ENCODE results near the gene HK1.

The HK1 gene

DNA sequence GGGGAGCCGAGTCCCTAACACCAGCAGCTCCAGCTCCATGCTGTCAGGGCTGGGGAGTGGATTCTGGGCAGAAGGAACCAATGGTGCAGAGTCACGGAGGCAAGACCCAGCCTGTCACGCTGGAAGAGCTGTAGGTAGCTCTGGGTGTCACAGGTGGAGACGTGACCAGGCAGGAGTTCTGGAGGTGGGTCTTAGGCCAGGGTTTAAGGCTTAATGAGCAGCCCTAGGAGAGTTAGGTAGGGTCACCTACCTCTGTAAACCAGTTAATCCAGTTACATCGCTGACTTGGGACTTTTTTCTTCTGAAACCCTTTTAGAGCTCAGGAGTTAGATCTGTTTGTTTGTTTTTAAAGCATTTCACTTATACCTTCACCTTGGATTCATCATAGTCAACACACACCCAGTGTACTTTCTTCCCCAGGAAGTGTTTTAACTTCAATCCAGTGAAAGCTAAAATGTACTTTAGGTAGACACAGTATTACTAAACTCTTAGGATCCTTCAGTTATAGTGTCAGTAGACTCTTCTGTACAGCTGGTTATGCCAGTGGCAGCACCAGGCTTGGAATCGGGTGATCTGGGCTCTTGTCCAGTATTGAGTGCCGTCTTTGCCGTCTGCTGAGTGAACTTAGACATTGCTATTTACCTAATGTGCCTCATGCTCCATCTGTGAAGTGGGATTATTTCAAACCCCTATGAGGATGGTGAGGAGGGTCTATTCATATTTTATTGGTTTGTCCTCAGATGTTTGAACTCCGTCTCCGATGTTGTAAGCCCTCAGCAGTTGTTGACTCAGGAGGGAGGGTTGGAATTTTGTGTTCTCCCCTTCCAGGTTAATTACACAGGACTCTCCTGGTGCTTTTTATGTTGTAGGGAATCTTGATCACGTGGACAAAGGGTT lies 107.4 kb downstream of the HK1 start:
- H3K4me3 Mint-ChIP-seq: no peak overlapping the region
- no peaks in the 10 kb centered on the region for H3K9me3 Mint-ChIP-seq
- H3K36me3 Mint-ChIP-seq (ENCODE audit: low read depth): peaks cover 62% of the 10 kb centered on the region
- ATAC-seq (no peak), DNase-seq (no peak)
- H3K27ac Mint-ChIP-seq: no peak overlapping the region
- no peaks in the 10 kb centered on the region for H3K4me1 Mint-ChIP-seq
- H3K27me3 Mint-ChIP-seq: no peaks in the 10 kb centered on the region

DNA sequence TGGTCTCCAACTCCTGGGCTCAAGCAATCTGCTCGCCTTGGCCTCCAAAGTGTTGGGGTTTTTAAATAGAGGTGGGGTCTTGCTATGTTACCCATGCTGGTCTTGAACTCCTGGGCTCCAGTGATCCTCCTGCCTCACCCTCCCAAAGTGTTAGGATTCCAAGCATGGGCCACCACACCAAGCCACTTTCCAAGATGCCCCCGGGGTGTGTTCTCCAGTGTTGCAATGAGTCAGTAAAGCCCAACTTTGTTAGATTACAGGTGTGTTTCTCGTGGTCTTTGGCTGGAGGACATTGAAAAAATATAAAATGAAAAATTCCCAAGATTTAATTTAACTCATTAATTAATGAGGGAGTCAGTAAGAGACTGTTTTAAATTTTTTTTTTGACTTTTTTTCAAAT lies 109.2 kb downstream of the HK1 start:
- Mint-ChIP-seq H3K36me3 (ENCODE audit: low read depth) (peaks cover 64% of the 10 kb centered on the region), H3K27ac (no peak overlapping the region), H3K27me3 (no peaks in the 10 kb centered on the region), H3K4me1 (peaks cover 6% of the 10 kb centered on the region), H3K9me3 (no peaks in the 10 kb centered on the region), H3K4me3 (no peak overlapping the region)
- ATAC-seq (no peak), DNase-seq (no peak)

DNA sequence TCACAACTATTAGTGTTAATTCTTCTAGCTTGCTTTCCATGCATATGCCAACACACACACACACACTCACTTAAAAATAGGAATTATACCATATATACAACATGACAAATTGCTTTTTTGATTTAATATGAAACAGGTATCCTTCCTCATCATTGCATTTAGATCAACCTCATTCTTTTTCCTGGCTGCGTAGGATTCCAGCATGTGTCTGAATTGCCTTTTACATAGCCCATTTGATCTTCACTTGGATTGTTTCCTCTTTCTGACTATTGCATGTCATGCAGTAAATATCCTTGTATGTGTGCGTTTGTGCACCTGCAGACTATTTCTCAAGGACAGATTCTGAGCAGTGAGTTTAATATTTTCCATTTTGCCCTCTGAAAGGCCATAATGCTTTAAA lies 110.2 kb downstream of the HK1 start:
- peaks cover 61% of the 10 kb centered on the region for H3K36me3 Mint-ChIP-seq (ENCODE audit: low read depth)
- DNase-seq (no peak), ATAC-seq (no peak)
- peaks cover 7% of the 10 kb centered on the region for H3K4me1 Mint-ChIP-seq
- no peak overlapping the region for H3K27ac Mint-ChIP-seq
- H3K27me3 Mint-ChIP-seq: no peaks in the 10 kb centered on the region
- H3K9me3 Mint-ChIP-seq: no peaks in the 10 kb centered on the region
- H3K4me3 Mint-ChIP-seq: no peak overlapping the region

DNA sequence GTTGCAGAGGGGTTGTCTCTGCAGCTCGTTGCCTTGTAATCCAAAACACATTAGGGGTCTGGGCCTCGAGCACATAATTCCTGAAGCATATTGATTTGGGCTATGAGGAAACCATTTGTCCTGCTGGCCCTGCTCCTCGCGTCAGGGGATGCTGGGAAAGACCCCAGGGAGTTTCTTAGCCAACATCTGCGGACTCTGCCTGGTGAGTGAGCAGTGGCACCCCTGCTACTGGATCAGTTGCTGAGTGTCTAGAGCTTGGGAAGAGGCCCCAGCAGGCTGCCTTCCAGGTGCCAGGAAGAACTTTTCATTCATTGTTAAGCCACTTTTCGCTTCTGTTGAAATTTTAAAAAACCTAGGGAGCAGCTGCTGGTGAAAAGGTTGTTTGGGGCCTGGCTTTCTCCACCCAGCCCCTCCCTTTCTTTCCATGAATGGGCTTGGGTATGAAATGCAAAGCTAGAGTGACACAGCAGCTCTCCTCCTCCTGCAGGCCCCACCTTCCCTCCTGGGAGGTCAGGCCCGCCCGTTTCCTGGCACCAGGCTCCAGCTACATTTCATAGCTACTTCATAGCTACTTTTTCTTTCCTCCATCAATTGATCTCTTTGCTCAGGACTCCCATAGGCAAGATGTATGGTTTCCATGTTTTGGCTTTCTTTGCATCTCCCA lies 111.7 kb downstream of the HK1 start:
- H3K36me3 Mint-ChIP-seq (ENCODE audit: low read depth): peaks cover 61% of the 10 kb centered on the region
- peak; percentile 27 for ATAC-seq
- H3K27me3 Mint-ChIP-seq: no peaks in the 10 kb centered on the region
- no peak for DNase-seq
- H3K4me1 Mint-ChIP-seq: peaks cover 7% of the 10 kb centered on the region
- H3K27ac Mint-ChIP-seq: no peak overlapping the region
- no peaks in the 10 kb centered on the region for H3K9me3 Mint-ChIP-seq
- no peak overlapping the region for H3K4me3 Mint-ChIP-seq

DNA sequence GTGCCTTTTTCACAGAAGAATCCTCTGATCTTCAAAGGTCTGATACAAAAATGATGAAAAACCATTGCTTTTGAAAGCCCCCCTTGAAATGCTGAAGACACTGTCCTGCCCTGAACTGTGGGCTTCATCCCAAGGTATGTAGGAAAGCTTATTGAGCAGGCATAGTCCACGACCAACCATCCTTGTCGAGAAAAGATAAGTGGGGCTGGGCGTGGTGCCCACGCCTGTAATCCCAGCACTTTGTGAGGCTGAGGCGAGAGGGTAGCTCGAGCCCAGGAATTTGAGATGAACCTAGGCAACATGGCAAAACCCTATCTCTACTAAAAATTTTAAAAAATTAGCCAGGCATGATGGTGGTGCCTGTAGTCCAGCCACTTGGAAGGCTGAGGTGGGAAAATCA lies 112.9 kb downstream of the HK1 start:
- DNase-seq: no peak
- H3K27ac Mint-ChIP-seq: peak overlapping the region; percentile 35
- H3K4me1 Mint-ChIP-seq: peaks cover 7% of the 10 kb centered on the region
- H3K27me3 Mint-ChIP-seq: no peaks in the 10 kb centered on the region
- H3K36me3 Mint-ChIP-seq (ENCODE audit: low read depth): peaks cover 57% of the 10 kb centered on the region
- H3K4me3 Mint-ChIP-seq: no peak overlapping the region
- no peak for ATAC-seq
- H3K9me3 Mint-ChIP-seq: no peaks in the 10 kb centered on the region

DNA sequence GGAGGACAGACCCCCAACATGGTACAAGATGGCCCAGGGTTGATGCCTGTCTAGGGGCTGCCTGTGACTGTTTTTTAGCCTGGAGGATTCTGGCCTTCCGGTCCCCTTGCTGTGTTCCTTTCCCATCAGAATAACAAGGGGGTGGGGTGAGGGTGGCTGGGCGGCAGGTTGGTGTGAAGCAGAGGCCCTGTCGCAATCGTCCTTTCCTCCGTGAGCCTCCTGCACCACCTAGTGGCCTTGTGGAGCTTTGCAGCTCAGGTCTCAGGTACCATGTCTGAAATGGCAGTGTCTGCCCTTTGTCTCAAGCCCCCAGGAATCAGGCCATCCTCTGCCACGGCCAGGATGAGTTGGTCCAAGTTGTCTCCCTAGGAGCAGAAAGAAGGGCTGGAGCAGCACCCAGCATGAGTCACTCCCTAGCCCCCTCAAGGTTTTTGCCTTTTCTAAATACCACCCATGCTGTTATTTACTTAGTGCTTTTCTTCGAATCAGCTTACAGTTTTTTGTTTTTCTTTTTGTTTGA lies 114.2 kb downstream of the HK1 start:
- H3K27ac Mint-ChIP-seq: peak overlapping the region; percentile 54
- peaks cover 7% of the 10 kb centered on the region for H3K4me1 Mint-ChIP-seq
- DNase-seq: peak; percentile 78
- no peaks in the 10 kb centered on the region for H3K9me3 Mint-ChIP-seq
- peak; percentile 92 for ATAC-seq
- H3K36me3 Mint-ChIP-seq (ENCODE audit: low read depth): peaks cover 54% of the 10 kb centered on the region
- H3K27me3 Mint-ChIP-seq: no peaks in the 10 kb centered on the region
- no peak overlapping the region for H3K4me3 Mint-ChIP-seq

DNA sequence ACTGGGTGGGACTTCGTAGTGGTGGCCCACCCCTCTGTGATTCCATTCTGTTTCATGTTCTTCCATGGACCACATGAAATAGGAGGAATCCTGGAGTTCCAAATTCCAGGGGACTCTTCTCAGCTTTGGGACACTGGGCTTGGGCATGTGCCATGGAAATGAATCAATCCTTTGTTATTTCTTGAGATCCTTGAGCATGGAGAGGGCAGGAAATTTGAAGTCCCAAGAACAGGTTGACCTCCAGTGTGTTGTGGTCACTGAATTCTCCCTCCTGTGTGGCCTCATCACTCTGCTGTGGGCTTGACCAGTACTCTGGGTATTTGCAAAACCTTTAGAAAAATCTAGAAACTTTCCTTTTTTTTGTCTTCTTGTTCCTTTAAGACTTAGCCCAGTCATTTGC lies 115.7 kb downstream of the HK1 start:
- DNase-seq (no peak), ATAC-seq (no peak)
- no peak overlapping the region for H3K4me3 Mint-ChIP-seq
- peaks cover 50% of the 10 kb centered on the region for H3K36me3 Mint-ChIP-seq (ENCODE audit: low read depth)
- no peaks in the 10 kb centered on the region for H3K27me3 Mint-ChIP-seq
- H3K27ac Mint-ChIP-seq: no peak overlapping the region
- no peaks in the 10 kb centered on the region for H3K9me3 Mint-ChIP-seq
- H3K4me1 Mint-ChIP-seq: peaks cover 7% of the 10 kb centered on the region

DNA sequence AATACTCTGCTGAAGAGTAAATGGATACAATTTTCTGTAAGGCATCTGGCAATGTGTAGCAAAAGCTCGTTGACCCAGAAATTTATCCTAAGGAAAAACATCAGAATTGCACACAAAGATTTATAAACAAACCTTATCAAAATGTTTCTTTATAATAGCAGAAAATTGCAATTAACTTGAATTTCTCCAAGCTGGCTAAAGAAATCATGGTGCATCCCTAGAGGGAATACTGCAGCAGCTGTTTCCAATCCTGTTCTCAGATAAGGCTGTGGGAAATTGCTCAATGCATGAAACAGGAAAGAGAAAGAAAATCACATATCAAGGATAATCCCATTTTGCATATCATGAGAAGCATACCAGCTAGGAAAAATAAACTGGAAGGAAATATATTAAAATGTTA lies 119.7 kb downstream of the HK1 start:
- peaks cover 63% of the 10 kb centered on the region for H3K36me3 Mint-ChIP-seq (ENCODE audit: low read depth)
- H3K9me3 Mint-ChIP-seq: no peaks in the 10 kb centered on the region
- H3K4me1 Mint-ChIP-seq: no peaks in the 10 kb centered on the region
- no peak for DNase-seq
- H3K4me3 Mint-ChIP-seq: no peak overlapping the region
- ATAC-seq: no peak
- no peaks in the 10 kb centered on the region for H3K27me3 Mint-ChIP-seq
- H3K27ac Mint-ChIP-seq: no peak overlapping the region

DNA sequence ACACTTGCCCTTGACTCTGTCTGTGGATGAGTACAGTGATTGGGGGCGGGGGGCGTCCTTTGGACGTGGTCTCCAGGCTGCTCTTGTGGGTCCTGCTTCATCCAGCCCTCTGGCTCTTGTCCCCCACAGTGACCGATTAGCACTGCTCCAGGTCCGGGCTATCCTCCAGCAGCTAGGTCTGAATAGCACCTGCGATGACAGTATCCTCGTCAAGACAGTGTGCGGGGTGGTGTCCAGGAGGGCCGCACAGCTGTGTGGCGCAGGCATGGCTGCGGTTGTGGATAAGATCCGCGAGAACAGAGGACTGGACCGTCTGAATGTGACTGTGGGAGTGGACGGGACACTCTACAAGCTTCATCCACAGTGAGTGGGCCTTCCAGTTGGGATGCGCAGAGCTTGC lies 120.2 kb downstream of the HK1 start:
- Mint-ChIP-seq H3K4me1 (peaks cover 1% of the 10 kb centered on the region), H3K4me3 (no peak overlapping the region), H3K27ac (no peak overlapping the region), H3K27me3 (no peaks in the 10 kb centered on the region), H3K36me3 (ENCODE audit: low read depth) (peaks cover 63% of the 10 kb centered on the region), H3K9me3 (no peaks in the 10 kb centered on the region)
- ATAC-seq (no peak), DNase-seq (no peak)

DNA sequence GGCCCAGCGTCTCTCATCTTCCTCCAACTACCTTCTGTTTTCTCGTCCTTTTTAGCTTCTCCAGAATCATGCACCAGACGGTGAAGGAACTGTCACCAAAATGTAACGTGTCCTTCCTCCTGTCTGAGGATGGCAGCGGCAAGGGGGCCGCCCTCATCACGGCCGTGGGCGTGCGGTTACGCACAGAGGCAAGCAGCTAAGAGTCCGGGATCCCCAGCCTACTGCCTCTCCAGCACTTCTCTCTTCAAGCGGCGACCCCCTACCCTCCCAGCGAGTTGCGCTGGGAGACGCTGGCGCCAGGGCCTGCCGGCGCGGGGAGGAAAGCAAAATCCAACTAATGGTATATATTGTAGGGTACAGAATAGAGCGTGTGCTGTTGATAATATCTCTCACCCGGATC lies 122.6 kb downstream of the HK1 start:
- peak overlapping the region; percentile 43 for H3K27ac Mint-ChIP-seq
- H3K27me3 Mint-ChIP-seq: no peaks in the 10 kb centered on the region
- H3K36me3 Mint-ChIP-seq (ENCODE audit: low read depth): peaks cover 50% of the 10 kb centered on the region
- no peaks in the 10 kb centered on the region for H3K9me3 Mint-ChIP-seq
- ATAC-seq (no peak), DNase-seq (no peak)
- peaks cover 2% of the 10 kb centered on the region for H3K4me1 Mint-ChIP-seq
- H3K4me3 Mint-ChIP-seq: no peak overlapping the region

DNA sequence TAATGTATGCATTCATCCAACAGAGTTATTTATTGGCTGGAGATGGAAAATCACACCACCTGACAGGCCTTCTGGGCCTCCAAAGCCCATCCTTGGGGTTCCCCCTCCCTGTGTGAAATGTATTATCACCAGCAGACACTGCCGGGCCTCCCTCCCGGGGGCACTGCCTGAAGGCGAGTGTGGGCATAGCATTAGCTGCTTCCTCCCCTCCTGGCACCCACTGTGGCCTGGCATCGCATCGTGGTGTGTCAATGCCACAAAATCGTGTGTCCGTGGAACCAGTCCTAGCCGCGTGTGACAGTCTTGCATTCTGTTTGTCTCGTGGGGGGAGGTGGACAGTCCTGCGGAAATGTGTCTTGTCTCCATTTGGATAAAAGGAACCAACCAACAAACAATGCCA lies 123.1 kb downstream of the HK1 start:
- DNase-seq: no peak

DNA sequence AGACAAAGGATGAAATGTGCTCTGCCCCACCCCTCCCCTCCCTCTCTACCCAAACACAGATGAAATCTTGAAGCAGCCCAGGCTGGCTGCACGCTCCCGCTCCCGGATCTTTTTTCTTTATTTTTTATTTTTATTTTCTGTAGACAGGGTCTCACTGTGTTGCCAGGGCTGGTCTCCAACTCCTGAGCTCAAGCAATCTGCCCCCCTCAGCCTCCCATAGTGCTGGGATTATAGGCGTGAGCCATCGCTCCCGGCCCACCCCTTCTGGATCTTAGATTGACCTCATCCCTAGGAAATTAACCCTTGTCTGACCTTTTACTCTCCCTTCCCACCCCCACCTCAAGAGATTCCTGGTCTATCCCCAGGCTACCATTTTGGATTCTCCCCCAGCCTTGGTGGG lies 124.1 kb downstream of the HK1 start:
- Mint-ChIP-seq H3K4me1 (peaks cover 2% of the 10 kb centered on the region), H3K27me3 (no peaks in the 10 kb centered on the region), H3K4me3 (no peak overlapping the region), H3K9me3 (no peaks in the 10 kb centered on the region), H3K27ac (no peak overlapping the region), H3K36me3 (ENCODE audit: low read depth) (peaks cover 47% of the 10 kb centered on the region)
- ATAC-seq (no peak), DNase-seq (no peak)

More for the DNA sequence above, 123.1 kb downstream of the HK1 start:
- Mint-ChIP-seq H3K4me1 (peaks cover 2% of the 10 kb centered on the region), H3K4me3 (no peak overlapping the region), H3K36me3 (ENCODE audit: low read depth) (peaks cover 50% of the 10 kb centered on the region), H3K9me3 (no peaks in the 10 kb centered on the region), H3K27ac (no peak overlapping the region), H3K27me3 (no peaks in the 10 kb centered on the region)
- ATAC-seq: no peak

DNA sequence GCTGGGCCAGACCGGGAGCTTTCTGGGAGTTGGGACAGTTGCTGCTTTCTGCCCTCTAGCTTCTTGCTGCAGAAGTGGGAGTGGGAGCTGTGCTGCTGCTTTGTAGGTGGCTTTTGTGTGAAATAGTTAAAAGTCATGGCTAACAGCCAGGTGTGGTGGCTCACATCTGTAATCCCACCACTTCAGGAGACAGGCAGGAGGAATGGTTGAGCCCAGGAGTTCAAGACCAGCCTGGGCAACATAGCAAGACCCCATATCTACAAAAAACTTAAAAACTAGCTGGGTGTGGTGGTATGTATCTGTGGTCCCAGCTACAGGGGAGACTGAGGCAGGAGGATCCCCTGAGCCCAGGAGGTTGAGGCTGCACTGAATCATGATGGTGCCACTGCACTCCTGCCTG lies 124.8 kb downstream of the HK1 start:
- Mint-ChIP-seq H3K27ac (no peak overlapping the region), H3K4me3 (no peak overlapping the region), H3K9me3 (no peaks in the 10 kb centered on the region), H3K4me1 (peaks cover 5% of the 10 kb centered on the region), H3K27me3 (no peaks in the 10 kb centered on the region), H3K36me3 (ENCODE audit: low read depth) (peaks cover 47% of the 10 kb centered on the region)
- DNase-seq (no peak), ATAC-seq (no peak)

DNA sequence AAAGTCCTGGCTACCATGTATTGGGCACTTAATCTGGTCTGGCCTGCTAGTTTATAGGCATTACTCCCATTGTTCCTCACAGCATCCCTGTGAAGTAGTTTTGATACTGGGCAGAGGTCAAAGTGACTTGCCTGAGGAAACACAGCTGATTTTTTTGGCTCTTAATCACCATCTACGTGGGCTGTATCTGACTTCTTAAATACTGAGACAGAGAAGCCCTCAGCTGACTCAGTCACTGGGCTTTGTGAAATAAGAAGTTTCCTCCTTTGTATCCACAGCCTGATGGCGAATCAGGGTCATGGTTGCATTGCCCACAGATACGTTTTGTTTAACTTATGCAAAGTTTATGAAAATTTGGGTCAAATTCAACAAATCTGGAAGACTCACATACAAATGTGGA lies 125.2 kb downstream of the HK1 start:
- no peak for ATAC-seq
- Mint-ChIP-seq H3K36me3 (ENCODE audit: low read depth) (peaks cover 45% of the 10 kb centered on the region), H3K27me3 (no peaks in the 10 kb centered on the region), H3K9me3 (no peaks in the 10 kb centered on the region), H3K4me1 (peaks cover 9% of the 10 kb centered on the region), H3K27ac (no peak overlapping the region), H3K4me3 (no peak overlapping the region)
- no peak for DNase-seq

DNA sequence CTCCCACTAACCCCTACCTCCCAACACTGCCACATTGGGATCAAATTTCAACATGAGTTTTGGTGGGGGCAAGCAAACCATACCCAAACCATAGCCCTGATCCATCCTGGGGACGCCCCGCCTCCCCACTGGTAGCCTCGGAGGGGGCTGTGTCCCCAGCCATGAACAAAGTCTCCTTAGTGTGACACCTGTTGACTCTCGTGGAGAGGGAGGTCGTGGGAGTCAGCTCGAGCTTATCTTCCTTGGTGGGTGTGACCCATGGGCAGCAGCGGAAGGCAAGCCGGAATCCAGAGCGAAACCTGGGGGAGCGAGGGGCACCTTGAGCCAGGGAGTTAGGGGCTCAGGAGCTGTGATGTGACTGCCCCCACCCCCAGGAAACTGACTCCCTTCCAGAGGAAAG lies 126.5 kb downstream of the HK1 start:
- Mint-ChIP-seq H3K9me3 (no peaks in the 10 kb centered on the region), H3K27me3 (no peaks in the 10 kb centered on the region), H3K27ac (no peak overlapping the region), H3K36me3 (ENCODE audit: low read depth) (peaks cover 37% of the 10 kb centered on the region), H3K4me3 (no peak overlapping the region), H3K4me1 (peaks cover 18% of the 10 kb centered on the region)
- ATAC-seq (no peak), DNase-seq (no peak)

Data from activated naive CD8-positive, alpha-beta T cell treated with anti-CD3 and anti-CD28 coated beads, Interleukin-2, amount 50 U/mL, for 24 hours (primary cell).